SU-DHL-6 (cell line): ENCODE results near the gene STARD3.

Experiments
- H2AFZ ChIP-seq: fragments of 200-600 bp; sonication (generic); 2 replicates; pipeline ENCODE4 v1.6.1; 2014; ENCODE audit warnings: low read depth, mild to moderate bottlenecking, moderate library complexity, mixed read lengths, antibody characterized with exemption, low read length; ENCODE audit not compliant: severe bottlenecking
- H3F3A ChIP-seq: fragments of 200-600 bp; shearing (Covaris generic); 2 replicates; pipeline ENCODE4 v1.6.0; 2016; ENCODE audit warnings: antibody characterized with exemption, mild to moderate bottlenecking; ENCODE audit not compliant: insufficient read depth
- H3K27ac ChIP-seq: fragments of 200-600 bp; sonication (generic); 2 replicates; pipeline ENCODE4 v1.5.1; 2016; ENCODE audit warnings: low read depth, mild to moderate bottlenecking, low read length, moderate library complexity, mixed read lengths
- H3K27me3 ChIP-seq: fragments of 200-600 bp; sonication (generic), shearing (Covaris generic); 2 replicates; pipeline ENCODE4 v1.6.0; 2014; ENCODE audit warnings: mild to moderate bottlenecking, low read length
- H3K36me3 ChIP-seq: fragments of 200-600 bp; sonication (generic); 2 replicates; pipeline ENCODE4 v1.6.1; 2014; ENCODE audit warnings: mild to moderate bottlenecking, low read length, mixed read lengths
- H3K4me2 ChIP-seq: fragments of 300-600, 200-600 bp; shearing (Covaris generic), sonication (generic); 2 replicates; pipeline ENCODE4 v1.6.0; 2014; ENCODE audit warnings: low read length, low read depth, mild to moderate bottlenecking; ENCODE audit not compliant: poor library complexity, severe bottlenecking
- H3K4me3 ChIP-seq: fragments of 200-600 bp; sonication (generic); 2 replicates; pipeline ENCODE4 v1.5.1; 2014; ENCODE audit warnings: antibody characterized with exemption, low read length, mild to moderate bottlenecking, mixed read lengths; ENCODE audit not compliant: insufficient read depth, poor library complexity, severe bottlenecking
- H3K79me2 ChIP-seq: fragments of 200-600 bp; sonication (generic); 2 replicates; pipeline ENCODE4 v1.6.1; 2014; ENCODE audit warnings: mild to moderate bottlenecking, low read length, moderate library complexity; ENCODE audit not compliant: insufficient read depth
- H3K9ac ChIP-seq: fragments of 200-600 bp; sonication (generic); 2 replicates; pipeline ENCODE4 v1.7.0; 2014; ENCODE audit warnings: mild to moderate bottlenecking, low read length
- H3K9me2 ChIP-seq: fragments of 200-600 bp; sonication (generic); replicated peaks from 2 replicates; pipeline ENCODE4 v1.6.1; 2014; ENCODE audit warnings: low read length; ENCODE audit not compliant: insufficient read depth
- H3K9me3 ChIP-seq: fragments of 200-600 bp; sonication (generic); 2 replicates; pipeline ENCODE4 v1.6.1; 2014; ENCODE audit warnings: low read length, mixed read lengths; ENCODE audit not compliant: insufficient read depth
- H4K20me1 ChIP-seq: fragments of 200-600 bp; sonication (generic); 2 replicates; pipeline ENCODE4 v1.6.1; 2014; ENCODE audit warnings: low read depth, mild to moderate bottlenecking, antibody characterized with exemption, low read length, moderate library complexity, mixed read lengths
- CTCF ChIP-seq: fragments of 200-600 bp; sonication (generic); IDR thresholded peaks from one replicate; pipeline ENCODE4 v1.5.1; 2017; ENCODE audit warnings: antibody characterized with exemption, mild to moderate bottlenecking, low read length, moderate library complexity; ENCODE audit not compliant: insufficient read depth, poor library complexity, severe bottlenecking
- EZH2phosphoT487 ChIP-seq: fragments of 200-600 bp; sonication (generic), shearing (Covaris generic); conservative IDR thresholded peaks from 2 replicates; pipeline ENCODE4 v1.6.1; 2018; ENCODE audit warnings: mild to moderate bottlenecking, antibody characterized with exemption, low read length, moderate library complexity, mixed read lengths

STARD3 gene

GRCh38 chr17:39658760-39659159 is 21.8 kb downstream of the STARD3 start:
- no peak overlapping the region for H3K4me3 ChIP-seq
- no peaks in the 10 kb centered on the region for H3K27me3 ChIP-seq
- no peaks in the 10 kb centered on the region for H3K36me3 ChIP-seq
- H3K9me3 ChIP-seq = no peaks in the 10 kb centered on the region
- H3K4me2 ChIP-seq = no peak overlapping the region
- H3K9me2 ChIP-seq = no peaks in the 10 kb centered on the region
- no peaks in the 10 kb centered on the region for H4K20me1 ChIP-seq
- no peak overlapping the region for H3K27ac ChIP-seq
- no peaks in the 10 kb centered on the region for H3K79me2 ChIP-seq
- no peak overlapping the region for H3K9ac ChIP-seq
- TF ChIP-seq EZH2phosphoT487 = no peak
- no peak for TF ChIP-seq CTCF
- no peaks in the 10 kb centered on the region for H3F3A ChIP-seq
- no peak overlapping the region for H2AFZ ChIP-seq

- H2AFZ ChIP-seq = no peak overlapping the region
- no peak overlapping the region for H3K4me3 ChIP-seq
- H3K9me3 ChIP-seq = no peaks in the 10 kb centered on the region
- TF ChIP-seq CTCF (no peak), EZH2phosphoT487 (no peak)
- H3K27ac ChIP-seq = no peak overlapping the region
- no peak overlapping the region for H3K9ac ChIP-seq
- no peaks in the 10 kb centered on the region for H3K27me3 ChIP-seq
- H3K4me2 ChIP-seq = no peak overlapping the region
- H3K36me3 ChIP-seq = no peaks in the 10 kb centered on the region
- H4K20me1 ChIP-seq = no peaks in the 10 kb centered on the region
- H3K9me2 ChIP-seq = no peaks in the 10 kb centered on the region
- H3F3A ChIP-seq = no peaks in the 10 kb centered on the region
- no peaks in the 10 kb centered on the region for H3K79me2 ChIP-seq
These were observed 22.5 kb downstream of the STARD3 start for GRCh38 chr17:39659279-39660010.

- Histone ChIP-seq H3K9me2 (no peaks in the 10 kb centered on the region), H2AFZ (no peak overlapping the region), H4K20me1 (no peaks in the 10 kb centered on the region), H3K79me2 (no peaks in the 10 kb centered on the region), H3K4me2 (no peak overlapping the region), H3K9me3 (no peaks in the 10 kb centered on the region), H3F3A (no peaks in the 10 kb centered on the region), H3K27me3 (no peaks in the 10 kb centered on the region), H3K36me3 (no peaks in the 10 kb centered on the region), H3K9ac (no peak overlapping the region), H3K4me3 (no peak overlapping the region), H3K27ac (no peak overlapping the region)
- TF ChIP-seq CTCF (no peak), EZH2phosphoT487 (no peak)
These were observed 23.0 kb downstream of the STARD3 start for GRCh38 chr17:39660011-39660360.
